SJSA1 (cell line): ENCODE data around the gene RPS25. TPM values are rescaled to one million over a fixed set of nuclear protein-coding genes. Genes with fewer than 3 reads are reported as not detected.
"Not testable (repeated sequence)": the region's sequence is repeated elsewhere in the genome, so short reads cannot be mapped to it uniquely, and the experiment has no call there.

Experiments
- DNase-seq, 2 experiments: peaks; one replicate each; pipeline ENCODE4 v3.0.0-alpha.2; 2015 to 2020; ENCODE audit warnings: low spot score in 2 of 2, low read depth in 1 of 2
- H3K27ac ChIP-seq: fragments of 250-450 bp; sonication (Bioruptor Pico); 2 replicates; pipeline ENCODE4 v1.5.1; 2020; ENCODE audit warnings: mild to moderate bottlenecking, moderate library complexity
- H3K27me3 ChIP-seq: fragments of 250-450 bp; sonication (Bioruptor Pico); replicated peaks from 2 replicates; pipeline ENCODE4 v1.5.1; 2020; ENCODE audit warnings: mild to moderate bottlenecking, moderate library complexity
- H3K36me3 ChIP-seq: fragments of 250-450 bp; sonication (Bioruptor Pico); 2 replicates; pipeline ENCODE4 v1.5.1; 2020; ENCODE audit warnings: mild to moderate bottlenecking
- H3K4me1 ChIP-seq: fragments of 250-450 bp; sonication (Bioruptor Pico); replicated peaks from 2 replicates; pipeline ENCODE4 v1.6.1; 2021; ENCODE audit warnings: mild to moderate bottlenecking
- H3K4me3 ChIP-seq: fragments of 250-450 bp; sonication (Bioruptor Pico); 2 replicates; pipeline ENCODE4 v1.5.1; 2020; ENCODE audit warnings: mild to moderate bottlenecking
- H3K9me3 ChIP-seq: fragments of 250-450 bp; sonication (Bioruptor Pico); replicated peaks from 2 replicates; pipeline ENCODE4 v1.5.1; 2020; ENCODE audit warnings: mild to moderate bottlenecking
- total RNA-seq: library from RNA; depleted of rRNA; stranded (reverse); fragments of >200 nt; shearing (Covaris generic); gene quantifications from 2 replicates; pipeline ENCODE4 v1.2.3, GENCODE V29; 2014

RPS25 gene
- total RNA-seq, 1 experiment from 2014 or later = 718 TPM

DNA sequence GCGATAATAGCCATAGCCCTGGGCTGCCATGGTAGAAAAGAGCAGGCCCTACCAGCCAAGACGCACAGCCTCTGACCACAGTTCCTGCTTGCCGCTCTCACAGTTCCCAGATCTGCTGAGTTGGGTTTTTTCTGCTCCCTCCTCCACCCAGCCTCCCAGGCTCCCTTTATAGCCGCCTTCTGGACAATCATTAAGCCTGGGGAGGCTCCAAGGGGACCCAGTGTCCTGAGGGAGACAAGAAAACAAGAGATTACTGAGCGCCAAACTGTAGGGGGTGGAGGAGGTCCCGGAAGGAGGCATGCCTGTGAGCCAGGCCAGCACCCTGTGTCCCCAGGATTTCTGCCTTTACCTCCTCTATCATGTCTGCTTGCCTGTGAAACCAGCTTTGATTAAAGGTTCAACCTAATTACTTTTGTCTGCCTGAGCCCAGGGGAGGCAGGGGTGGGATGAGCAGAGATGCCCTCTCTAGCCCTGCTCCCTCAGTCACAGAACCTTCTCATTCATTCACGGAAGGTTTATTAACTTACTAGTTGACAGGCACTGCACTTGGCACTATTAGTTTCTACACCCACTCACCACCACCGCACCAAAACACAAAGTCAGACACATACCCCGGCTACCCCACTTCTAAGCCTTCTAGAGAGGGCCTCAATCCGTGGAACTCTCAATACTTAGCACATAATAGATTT is 11.3 kb upstream of the RPS25 start:
- Histone ChIP-seq H3K36me3 (peaks cover 4% of the 10 kb centered on the region; the same call in 1 of the 2 replicates), H3K27me3 (no peaks in the 10 kb centered on the region), H3K4me1 (peaks cover 6% of the 10 kb centered on the region), H3K9me3 (no peaks in the 10 kb centered on the region), H3K4me3 (no peak overlapping the region), H3K27ac (no peak overlapping the region)
- no peak for DNase-seq

DNA sequence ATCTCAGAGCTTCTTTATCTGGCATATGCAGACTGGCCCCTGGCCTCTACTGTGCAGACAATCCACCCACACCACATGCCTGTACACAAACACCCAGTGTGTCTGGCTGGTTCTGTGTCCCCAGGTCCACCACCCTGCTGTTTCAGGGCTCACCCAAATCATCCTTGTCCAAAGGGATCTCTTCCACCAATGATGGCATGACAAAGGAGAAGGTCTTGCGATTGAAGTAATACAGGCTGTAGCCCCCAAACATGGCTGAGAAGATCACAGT is 10.9 kb upstream of the RPS25 start:
- no peaks in the 10 kb centered on the region for H3K27me3 ChIP-seq
- no peak for DNase-seq
- no peak overlapping the region for H3K27ac ChIP-seq
- H3K4me3 ChIP-seq = no peak overlapping the region
- peaks cover 6% of the 10 kb centered on the region for H3K4me1 ChIP-seq
- no peaks in the 10 kb centered on the region for H3K9me3 ChIP-seq
- H3K36me3 ChIP-seq = peaks cover 4% of the 10 kb centered on the region; the same call in 1 of the 2 replicates

DNA sequence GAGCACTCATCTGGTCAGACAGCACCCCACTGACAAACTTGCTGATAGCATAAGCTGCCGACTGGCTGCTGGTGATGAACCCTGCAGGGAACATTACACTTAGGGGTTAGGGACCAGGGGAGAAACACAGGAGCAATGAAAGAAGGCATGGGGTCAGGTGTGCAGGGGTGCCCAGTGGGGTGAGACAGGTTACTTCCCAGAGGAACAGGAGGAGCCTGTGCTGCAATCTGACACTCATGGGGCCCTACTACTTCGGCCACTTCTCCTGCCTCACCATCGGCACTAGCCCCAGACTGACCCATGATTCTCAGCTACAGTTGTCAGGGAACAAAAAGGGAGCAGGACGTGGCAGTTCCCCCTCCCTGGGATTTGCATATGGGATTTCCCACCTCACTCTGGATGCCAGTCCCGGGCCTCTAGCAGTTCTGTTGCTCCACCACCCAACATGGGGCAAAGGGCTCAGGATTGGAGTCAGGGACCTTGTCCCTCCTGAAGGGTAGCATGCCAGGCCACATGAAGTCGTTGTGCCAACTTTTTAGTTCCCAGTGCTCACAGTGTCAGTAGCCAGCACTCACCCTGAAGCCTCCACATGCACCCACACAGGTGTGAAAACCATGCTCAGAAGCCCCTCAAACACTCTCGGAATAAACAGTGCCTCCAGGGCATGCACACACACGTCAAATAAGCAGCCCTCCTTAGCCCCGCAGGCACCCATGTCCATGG is 10.4 kb upstream of the RPS25 start:
- peaks cover 6% of the 10 kb centered on the region for H3K4me1 ChIP-seq
- H3K9me3 ChIP-seq = no peaks in the 10 kb centered on the region
- H3K36me3 ChIP-seq = peaks cover 4% of the 10 kb centered on the region; the same call in 1 of the 2 replicates
- H3K27ac ChIP-seq = no peak overlapping the region
- DNase-seq = no peak
- H3K4me3 ChIP-seq = no peak overlapping the region
- no peaks in the 10 kb centered on the region for H3K27me3 ChIP-seq

DNA sequence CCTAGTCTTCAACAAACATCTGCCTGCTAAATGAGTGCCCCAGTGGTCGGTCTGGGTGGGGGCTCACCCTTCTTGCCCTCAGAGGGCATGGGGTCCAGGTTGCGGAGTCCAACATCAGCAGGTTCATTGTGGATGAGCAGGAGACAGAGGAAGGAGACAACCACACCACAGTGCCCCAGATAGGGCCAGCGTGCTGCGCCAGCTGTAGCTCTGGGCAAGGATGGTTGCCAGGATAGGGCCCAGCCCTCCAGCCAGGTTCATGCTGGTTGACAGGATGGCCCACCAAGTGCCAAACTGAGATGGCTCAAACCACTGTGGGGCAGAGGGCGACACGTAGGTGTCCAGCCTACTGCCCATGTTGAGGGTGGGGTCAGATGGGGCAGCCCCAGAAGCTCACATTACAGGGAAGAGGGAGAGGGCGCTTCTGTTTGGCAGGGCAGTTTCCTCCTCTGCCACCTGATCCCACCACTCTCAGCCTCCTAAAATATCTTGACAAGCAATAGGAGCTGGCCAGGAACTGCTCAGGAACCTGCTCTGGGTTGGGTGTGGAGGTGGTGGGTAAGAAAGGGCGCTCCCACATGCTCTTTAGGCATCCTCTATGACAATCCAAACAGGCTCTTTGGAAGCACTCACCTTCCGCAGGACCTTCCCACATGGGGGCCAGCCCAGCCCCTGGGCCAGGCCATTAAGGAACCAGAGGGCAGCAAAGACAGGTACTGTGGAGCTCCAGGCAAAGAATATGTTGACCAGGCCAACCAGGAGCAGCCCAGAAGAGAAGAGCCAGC is 9.6 kb upstream of the RPS25 start:
- H3K27ac ChIP-seq = no peak overlapping the region
- no peak for DNase-seq
- H3K4me1 ChIP-seq = peaks cover 6% of the 10 kb centered on the region
- H3K9me3 ChIP-seq = no peaks in the 10 kb centered on the region
- H3K4me3 ChIP-seq = no peak overlapping the region
- H3K27me3 ChIP-seq = no peaks in the 10 kb centered on the region
- H3K36me3 ChIP-seq = peaks cover 7% of the 10 kb centered on the region; the same call in 1 of the 2 replicates

DNA sequence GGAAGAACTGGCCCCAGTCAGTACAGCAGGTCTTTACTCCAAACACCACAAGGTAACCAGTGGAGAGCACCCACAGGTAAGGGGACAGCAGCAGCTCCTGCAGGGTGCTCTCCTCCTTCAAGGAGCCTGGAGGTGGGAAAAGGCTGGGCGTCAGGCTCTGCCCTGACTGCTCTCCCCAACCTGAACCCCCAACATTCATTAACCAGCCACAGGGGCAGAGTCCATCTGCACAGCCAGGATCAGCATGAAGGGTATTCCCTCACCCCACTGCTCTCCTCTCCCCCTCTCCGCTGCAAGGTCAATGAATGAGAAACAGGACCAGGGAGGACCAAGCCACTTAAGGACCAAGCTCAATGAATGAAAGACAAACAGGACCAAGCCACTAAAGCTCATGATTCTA is 8.8 kb upstream of the RPS25 start:
- DNase-seq = no peak
- Histone ChIP-seq H3K27me3 (no peaks in the 10 kb centered on the region), H3K4me1 (peaks cover 6% of the 10 kb centered on the region), H3K36me3 (peaks cover 8% of the 10 kb centered on the region), H3K4me3 (no peak overlapping the region), H3K27ac (no peak overlapping the region), H3K9me3 (no peaks in the 10 kb centered on the region)

DNA sequence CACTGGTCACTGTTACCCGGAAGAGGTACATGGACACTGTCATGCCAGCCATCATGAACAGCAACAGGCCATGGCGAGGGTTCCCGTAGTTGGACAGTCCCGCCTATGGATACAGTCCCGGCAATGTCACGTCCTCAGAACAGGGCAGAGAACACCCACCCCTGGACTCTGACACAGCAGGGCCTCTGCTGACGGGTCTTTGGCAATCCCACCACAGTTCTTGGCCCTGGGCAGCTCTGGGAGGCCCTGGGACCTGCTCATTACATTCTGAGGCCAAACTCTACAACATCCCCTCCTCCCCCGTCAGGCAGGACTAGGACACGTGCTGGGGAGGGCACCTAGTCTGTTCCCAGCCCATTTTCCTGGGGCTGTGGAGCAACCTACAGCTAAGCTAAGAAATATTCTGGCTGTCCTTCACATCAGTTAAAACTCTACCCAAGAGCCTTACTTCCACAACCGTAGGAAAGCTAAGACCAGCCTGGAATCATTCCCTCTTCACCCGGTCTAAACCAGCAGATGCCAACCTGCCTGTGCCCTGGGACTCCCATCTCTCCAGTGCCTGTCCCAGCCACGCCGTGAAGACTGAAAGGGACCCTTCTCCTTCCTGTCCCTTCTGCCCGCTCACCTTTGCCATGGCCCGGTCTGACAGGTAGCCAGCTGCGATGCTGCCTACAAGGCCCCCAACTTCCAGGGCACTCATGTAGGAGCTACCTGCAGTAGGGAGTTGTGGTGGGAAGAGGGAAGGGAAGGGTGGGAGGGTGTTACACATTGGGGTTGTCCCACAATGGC is 8.0 kb upstream of the RPS25 start:
- no peak for DNase-seq
- Histone ChIP-seq H3K4me3 (no peak overlapping the region), H3K27ac (no peak overlapping the region), H3K27me3 (no peaks in the 10 kb centered on the region), H3K9me3 (no peaks in the 10 kb centered on the region), H3K36me3 (peaks cover 16% of the 10 kb centered on the region), H3K4me1 (peaks cover 6% of the 10 kb centered on the region)

DNA sequence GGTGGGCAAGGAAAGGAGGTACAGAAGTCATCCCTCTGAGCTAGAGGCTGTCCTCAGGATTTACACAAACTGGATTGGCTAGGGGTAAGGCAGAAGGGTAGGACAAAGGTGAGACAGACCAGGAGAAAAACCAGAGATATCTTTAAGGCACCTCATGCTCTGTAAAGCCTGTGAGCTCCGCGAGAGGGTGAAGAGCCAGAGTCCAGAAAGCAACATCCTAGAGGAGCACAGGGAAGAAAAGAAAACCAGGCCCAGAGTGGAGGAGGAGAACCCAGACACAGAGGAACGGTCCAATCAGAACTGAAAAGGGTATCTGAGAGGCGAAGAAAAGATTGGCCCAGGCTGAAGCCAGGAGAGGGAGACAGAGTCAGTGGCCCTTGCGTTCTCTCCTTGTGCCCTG is 7.4 kb upstream of the RPS25 start:
- Histone ChIP-seq H3K27ac (no peak overlapping the region), H3K27me3 (no peaks in the 10 kb centered on the region), H3K4me3 (no peak overlapping the region), H3K36me3 (peaks cover 16% of the 10 kb centered on the region), H3K4me1 (peaks cover 6% of the 10 kb centered on the region), H3K9me3 (no peaks in the 10 kb centered on the region)
- no peak for DNase-seq

DNA sequence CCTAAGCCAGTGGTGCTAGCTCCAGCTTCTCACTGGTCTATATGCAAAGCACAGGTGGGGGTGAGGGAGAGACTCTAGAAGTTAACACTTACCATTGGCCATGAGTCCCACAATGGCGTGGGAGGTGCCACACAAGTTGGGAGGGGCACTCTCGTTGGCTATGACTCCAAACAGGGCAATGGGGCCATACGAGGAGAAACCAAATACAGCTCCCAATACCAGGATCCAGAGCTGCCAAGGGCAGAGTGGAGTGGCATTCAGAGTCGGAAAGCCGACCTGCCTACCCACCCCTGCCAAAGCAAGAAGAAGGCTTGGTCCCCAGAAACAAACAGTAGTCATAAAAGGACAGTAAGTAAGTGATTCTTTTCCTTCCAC is 6.9 kb upstream of the RPS25 start:
- Histone ChIP-seq H3K27ac (no peak overlapping the region), H3K27me3 (no peaks in the 10 kb centered on the region), H3K4me3 (no peak overlapping the region), H3K4me1 (peaks cover 2% of the 10 kb centered on the region), H3K36me3 (peaks cover 16% of the 10 kb centered on the region), H3K9me3 (no peaks in the 10 kb centered on the region)
- DNase-seq = no peak

DNA sequence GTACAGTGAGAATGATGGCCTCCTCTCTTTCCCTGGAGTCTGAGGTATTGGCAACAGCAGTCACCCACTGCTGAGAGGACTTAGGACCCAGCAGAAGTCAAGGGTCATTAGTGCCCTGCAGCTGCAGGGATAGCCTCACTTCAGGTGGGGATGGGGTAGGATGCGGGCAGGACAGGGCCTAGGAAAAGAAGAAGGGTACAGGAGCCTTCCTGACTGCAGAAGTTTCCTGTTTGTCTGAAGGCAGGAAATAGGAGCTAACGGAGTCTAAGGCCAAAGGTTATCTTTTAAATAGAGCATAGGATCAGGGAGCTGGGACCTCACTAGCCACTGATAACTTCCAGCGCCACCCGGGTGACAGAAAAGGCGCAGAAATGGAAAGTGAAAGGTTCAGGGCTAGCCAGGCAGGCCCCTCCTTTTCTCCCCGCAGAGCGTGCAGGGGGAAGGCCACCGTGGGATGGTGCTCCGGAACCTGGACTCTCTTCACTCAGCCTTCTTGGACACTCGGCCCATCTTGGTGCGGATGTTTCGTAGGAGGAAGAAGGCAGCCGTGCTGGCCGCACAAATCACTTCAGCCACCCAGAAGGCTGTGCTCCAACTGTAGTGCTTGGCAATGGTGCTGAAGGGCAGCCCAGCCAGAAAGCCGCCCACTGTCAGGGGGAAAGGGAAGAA is 6.4 kb upstream of the RPS25 start:
- 0 out of 2 replicates have a peak, but pooled peaks cover 3% of the 10 kb centered on the region for H3K4me1 ChIP-seq
- no peak overlapping the region for H3K27ac ChIP-seq

DNA sequence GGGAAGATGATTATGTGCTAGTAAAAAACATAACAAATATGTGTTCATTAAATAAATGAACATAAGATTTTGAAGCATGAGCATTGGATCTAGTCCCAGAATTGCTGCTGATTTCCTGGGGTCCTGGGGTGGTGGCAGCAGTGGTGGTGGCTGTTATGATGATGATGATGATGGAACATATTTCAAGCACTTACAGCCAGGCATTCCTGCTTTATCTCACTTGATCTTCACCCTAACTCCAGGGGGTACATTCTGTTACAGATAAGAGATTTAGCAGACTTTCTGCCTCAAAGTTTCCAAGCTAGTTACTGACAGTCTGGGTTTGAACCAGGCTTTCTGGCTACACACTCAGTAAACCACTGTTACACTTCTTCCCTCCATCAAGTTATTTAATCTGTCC is 5.6 kb upstream of the RPS25 start:
- 0 out of 2 replicates have a peak, but pooled peaks cover 3% of the 10 kb centered on the region for H3K4me1 ChIP-seq
- no peaks in the 10 kb centered on the region for H3K27me3 ChIP-seq
- no peak overlapping the region for H3K27ac ChIP-seq
- H3K36me3 ChIP-seq = peaks cover 16% of the 10 kb centered on the region
- no peak overlapping the region for H3K4me3 ChIP-seq
- H3K9me3 ChIP-seq = no peaks in the 10 kb centered on the region
- DNase-seq = no peak

More for the DNA sequence above, 6.4 kb upstream of the RPS25 start:
- no peak for DNase-seq
- Histone ChIP-seq H3K9me3 (no peaks in the 10 kb centered on the region), H3K4me3 (no peak overlapping the region), H3K36me3 (peaks cover 16% of the 10 kb centered on the region), H3K27me3 (no peaks in the 10 kb centered on the region)

DNA sequence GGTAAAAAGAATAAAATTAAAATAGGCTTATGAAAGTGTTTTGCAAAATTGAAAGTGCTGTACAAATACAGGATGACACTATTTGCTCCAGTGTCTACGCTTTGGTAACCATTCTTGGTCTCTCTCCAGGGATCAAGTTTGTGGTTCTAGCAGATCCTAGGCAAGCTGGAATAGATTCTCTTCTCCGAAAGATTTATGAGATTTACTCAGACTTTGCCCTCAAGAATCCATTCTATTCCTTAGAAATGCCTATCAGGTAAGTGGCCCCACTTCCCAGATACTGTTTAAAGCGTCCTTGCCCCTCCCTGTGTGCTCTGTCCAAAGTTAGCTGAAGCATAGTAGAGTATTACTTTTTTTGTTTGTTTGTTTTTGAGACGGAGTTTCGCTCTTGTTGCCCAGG is 3.5 kb upstream of the RPS25 start:
- H3K4me1 ChIP-seq = 0 out of 2 replicates have a peak, but pooled peaks cover 3% of the 10 kb centered on the region
- H3K27me3 ChIP-seq = no peaks in the 10 kb centered on the region
- peaks cover 28% of the 10 kb centered on the region for H3K36me3 ChIP-seq
- DNase-seq = no peak
- H3K4me3 ChIP-seq = no peak overlapping the region
- H3K9me3 ChIP-seq = no peaks in the 10 kb centered on the region
- no peak overlapping the region for H3K27ac ChIP-seq

DNA sequence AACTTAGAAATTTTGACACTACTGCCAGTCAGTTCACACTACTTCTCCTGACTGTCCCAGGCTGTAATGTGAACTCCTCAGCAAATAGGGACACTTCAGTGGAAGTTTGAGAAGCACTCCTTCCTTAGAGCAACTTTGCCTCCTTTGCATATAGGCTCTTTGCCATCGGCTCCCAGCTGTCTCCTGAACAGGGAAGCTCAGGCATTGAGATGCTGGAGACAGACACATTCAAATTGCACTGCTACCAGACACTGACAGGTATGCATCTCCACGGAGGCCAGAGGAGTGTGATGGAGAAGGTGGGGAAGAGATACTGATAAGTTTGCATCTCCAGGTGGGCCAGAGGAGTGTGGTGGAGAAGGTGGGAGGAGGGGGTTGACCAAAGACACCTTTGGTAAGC is 1.9 kb upstream of the RPS25 start:
- Histone ChIP-seq H3K36me3 (peaks cover 43% of the 10 kb centered on the region), H3K4me3 (no peak overlapping the region; the same call in 1 of the 2 replicates)
- DNase-seq = no peak

DNA sequence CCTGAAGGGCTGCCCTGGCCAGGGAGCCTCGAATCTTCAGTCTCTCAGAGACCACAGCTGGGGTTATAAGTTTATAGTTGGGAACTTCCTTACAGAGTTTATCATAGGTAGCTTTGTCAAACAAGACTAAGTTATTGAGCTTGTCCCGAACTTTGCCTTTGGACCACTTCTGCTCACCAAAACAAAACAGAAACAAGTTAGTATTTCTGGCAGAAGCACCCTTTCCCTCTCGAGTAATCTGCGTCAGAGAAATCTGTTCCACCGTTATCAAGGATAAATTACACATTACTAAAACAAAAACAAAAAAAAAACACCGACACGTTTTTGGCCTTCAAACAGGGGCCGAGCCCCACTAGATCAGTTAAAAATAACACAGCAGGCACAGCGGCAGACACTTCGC is 766 bp downstream of the RPS25 start:
- not testable (repeated sequence) for H3K4me1 ChIP-seq, DNase-seq, H3K27ac ChIP-seq, H3K27me3 ChIP-seq, H3K9me3 ChIP-seq
- Histone ChIP-seq H3K36me3 (peaks cover 55% of the 10 kb centered on the region), H3K4me3 (peak overlapping the region; percentile 63)

More for the DNA sequence above, 1.9 kb upstream of the RPS25 start:
- Histone ChIP-seq H3K27me3 (no peaks in the 10 kb centered on the region), H3K27ac (no peak overlapping the region), H3K9me3 (no peaks in the 10 kb centered on the region), H3K4me1 (0 out of 2 replicates have a peak, but pooled peaks cover 3% of the 10 kb centered on the region)
